Measurements from ENCODE around the gene NFKB1. TPM values are rescaled to one million over a fixed set of nuclear protein-coding genes. Genes with fewer than 3 reads are reported as not detected.

Gene NFKB1
- total RNA-seq, 8 experiments from 2014 or later = 5.0 to 45.7 (median 10.2) TPM

- 85 to 100% (median 91%) methylated on average over 2 to 5 of the region's 5 CpGs for WGBS, 10 experiments
- H3K4me3 ChIP-seq = no peak overlapping the region
- no peak for ATAC-seq (replicated peaks in 6 of 8)
- H3K27ac ChIP-seq = no peak overlapping the region
- in situ Hi-C loops (cut with MboI; ENCODE audit: low pct_unique_long_range_greater_than_20kb in 2 of 9, low sequenced_read_pairs in 9 of 9, unreplicated experiment in 9 of 9) = no loop called here
- H3K4me1 ChIP-seq (replicated peaks in 1 of 2) = no peaks in the 10 kb centered on the region
These were observed 23.9 kb downstream of the NFKB1 start for GRCh38 chr4:102525097-102525496.

- H3K27ac ChIP-seq = no peak overlapping the region
- in situ Hi-C loops (cut with MboI; ENCODE audit: low pct_unique_long_range_greater_than_20kb in 2 of 9, low sequenced_read_pairs in 9 of 9, unreplicated experiment in 9 of 9) = no loop called here
- 88 to 100% (median 100%) methylated on average over 1 of the region's 1 CpG; no CpG with 5 or more reads in 2 of the 10 experiments for WGBS, 10 experiments
- H3K4me3 ChIP-seq = no peak overlapping the region
- no peaks in the 10 kb centered on the region for H3K4me1 ChIP-seq (replicated peaks in 1 of 2)
- ATAC-seq (replicated peaks in 6 of 8) = no peak
These were observed 24.3 kb downstream of the NFKB1 start for GRCh38 chr4:102525504-102525903.

GRCh38 chr4:102526532-102526931 is 25.4 kb downstream of the NFKB1 start:
- no peaks in the 10 kb centered on the region for H3K4me1 ChIP-seq (replicated peaks in 1 of 2)
- no peak overlapping the region for H3K27ac ChIP-seq
- no peak overlapping the region for H3K4me3 ChIP-seq
- in situ Hi-C loops (cut with MboI; ENCODE audit: low pct_unique_long_range_greater_than_20kb in 2 of 9, low sequenced_read_pairs in 9 of 9, unreplicated experiment in 9 of 9) = no loop called here
- WGBS, 10 experiments = 65 to 100% (median 88%) methylated on average over 1 to 4 of the region's 4 CpGs
- ATAC-seq (replicated peaks in 6 of 8) = no peak

GRCh38 chr4:102527695-102528283 is 26.6 kb downstream of the NFKB1 start:
- in situ Hi-C loops (cut with MboI; ENCODE audit: low pct_unique_long_range_greater_than_20kb in 2 of 9, low sequenced_read_pairs in 9 of 9, unreplicated experiment in 9 of 9) = no loop called here
- ATAC-seq (replicated peaks in 6 of 8) = peak in 2 of 8 experiments; percentile 25 to 58
- H3K4me1 ChIP-seq (replicated peaks in 1 of 2) = no peaks in the 10 kb centered on the region

GRCh38 chr4:102529977-102530376 is 28.8 kb downstream of the NFKB1 start:
- in situ Hi-C loops (cut with MboI; ENCODE audit: low pct_unique_long_range_greater_than_20kb in 2 of 9, low sequenced_read_pairs in 9 of 9, unreplicated experiment in 9 of 9) = no loop called here
- 10 to 88% (median 58%) methylated on average over 1 of the region's 1 CpG for WGBS, 10 experiments
- ATAC-seq (replicated peaks in 6 of 8) = no peak
- no peak overlapping the region for H3K27ac ChIP-seq
- H3K4me1 ChIP-seq (replicated peaks in 1 of 2) = no peaks in the 10 kb centered on the region
- no peak overlapping the region for H3K4me3 ChIP-seq

More at GRCh38 chr4:102527695-102528283, 26.6 kb downstream of the NFKB1 start:
- WGBS, 10 experiments = 69 to 89% (median 79%) methylated on average over 2 to 6 of the region's 7 CpGs
- Histone ChIP-seq H3K4me3 (no peak overlapping the region), H3K27ac (no peak overlapping the region)

GRCh38 chr4:102530986-102531385 is 29.8 kb downstream of the NFKB1 start:
- Histone ChIP-seq H3K4me1 (replicated peaks in 1 of 2) (no peaks in the 10 kb centered on the region), H3K4me3 (no peak overlapping the region), H3K27ac (no peak overlapping the region)
- ATAC-seq (replicated peaks in 6 of 8) = no peak
- WGBS, 10 experiments = 50 to 94% (median 83%) methylated on average over 1 to 2 of the region's 2 CpGs; no CpG with 5 or more reads in 1 of the 10 experiments
- in situ Hi-C loops (cut with MboI; ENCODE audit: low pct_unique_long_range_greater_than_20kb in 2 of 9, low sequenced_read_pairs in 9 of 9, unreplicated experiment in 9 of 9) = no loop called here

- H3K4me1 ChIP-seq (replicated peaks in 1 of 2) = no peaks in the 10 kb centered on the region
- 75 to 100% (median 100%) methylated on average over 1 of the region's 1 CpG; no CpG with 5 or more reads in 1 of the 10 experiments for WGBS, 10 experiments
- no peak overlapping the region for H3K27ac ChIP-seq
- in situ Hi-C loops (cut with MboI; ENCODE audit: low pct_unique_long_range_greater_than_20kb in 2 of 9, low sequenced_read_pairs in 9 of 9, unreplicated experiment in 9 of 9) = no loop called here
- no peak overlapping the region for H3K4me3 ChIP-seq
- no peak for ATAC-seq (replicated peaks in 6 of 8)
These were observed 30.3 kb downstream of the NFKB1 start for GRCh38 chr4:102531462-102531861.

GRCh38 chr4:102533348-102533747 is 32.2 kb downstream of the NFKB1 start:
- in situ Hi-C loops (cut with MboI; ENCODE audit: low pct_unique_long_range_greater_than_20kb in 2 of 9, low sequenced_read_pairs in 9 of 9, unreplicated experiment in 9 of 9) = no loop called here
- ATAC-seq (replicated peaks in 6 of 8) = no peak
- H3K27ac ChIP-seq = no peak overlapping the region
- no peak overlapping the region for H3K4me3 ChIP-seq
- 61 to 100% (median 94%) methylated on average over 2 to 4 of the region's 4 CpGs for WGBS, 10 experiments
- no peaks in the 10 kb centered on the region for H3K4me1 ChIP-seq (replicated peaks in 1 of 2)

GRCh38 chr4:102533904-102534303 is 32.7 kb downstream of the NFKB1 start:
- peak in 3 of 8 experiments; percentile 25 to 62 (median 32) for ATAC-seq (replicated peaks in 6 of 8)
- in situ Hi-C loops (cut with MboI; ENCODE audit: low pct_unique_long_range_greater_than_20kb in 2 of 9, low sequenced_read_pairs in 9 of 9, unreplicated experiment in 9 of 9) = no loop called here
- Histone ChIP-seq H3K4me1 (replicated peaks in 1 of 2) (no peaks in the 10 kb centered on the region), H3K27ac (no peak overlapping the region), H3K4me3 (no peak overlapping the region)
- 63 to 100% (median 95%) methylated on average over 1 to 2 of the region's 2 CpGs; no CpG with 5 or more reads in 2 of the 10 experiments for WGBS, 10 experiments

GRCh38 chr4:102534845-102535244 is 33.7 kb downstream of the NFKB1 start:
- no peak for ATAC-seq (replicated peaks in 6 of 8)
- no peak overlapping the region for H3K4me3 ChIP-seq
- WGBS, 10 experiments = 92 to 100% (median 100%) methylated on average over 2 of the region's 2 CpGs; no CpG with 5 or more reads in 6 of the 10 experiments
- in situ Hi-C loops (cut with MboI; ENCODE audit: low pct_unique_long_range_greater_than_20kb in 2 of 9, low sequenced_read_pairs in 9 of 9, unreplicated experiment in 9 of 9) = no loop called here
- H3K27ac ChIP-seq = no peak overlapping the region
- no peaks in the 10 kb centered on the region for H3K4me1 ChIP-seq (replicated peaks in 1 of 2)

- 38 to 96% (median 88%) methylated on average over 3 to 4 of the region's 4 CpGs for WGBS, 10 experiments
- Histone ChIP-seq H3K4me3 (no peak overlapping the region), H3K27ac (no peak overlapping the region), H3K4me1 (replicated peaks in 1 of 2) (no peaks in the 10 kb centered on the region)
- in situ Hi-C loops (cut with MboI; ENCODE audit: low pct_unique_long_range_greater_than_20kb in 2 of 9, low sequenced_read_pairs in 9 of 9, unreplicated experiment in 9 of 9) = no loop called here
- ATAC-seq (replicated peaks in 6 of 8) = peak in 2 of 8 experiments; percentile 73 to 79
These were observed 34.4 kb downstream of the NFKB1 start for GRCh38 chr4:102535398-102536082.

- no peak for ATAC-seq (replicated peaks in 6 of 8)
- H3K4me3 ChIP-seq = no peak overlapping the region
- 67 to 100% (median 87%) methylated on average over 1 to 3 of the region's 3 CpGs for WGBS, 10 experiments
- in situ Hi-C loops (cut with MboI; ENCODE audit: low pct_unique_long_range_greater_than_20kb in 2 of 9, low sequenced_read_pairs in 9 of 9, unreplicated experiment in 9 of 9) = no loop called here
- no peak overlapping the region for H3K27ac ChIP-seq
- no peaks in the 10 kb centered on the region for H3K4me1 ChIP-seq (replicated peaks in 1 of 2)
These were observed 35.6 kb downstream of the NFKB1 start for GRCh38 chr4:102536768-102537167.

- in situ Hi-C loops (cut with MboI; ENCODE audit: low pct_unique_long_range_greater_than_20kb in 2 of 9, low sequenced_read_pairs in 9 of 9, unreplicated experiment in 9 of 9) = no loop called here
- peak in 3 of 8 experiments; percentile 28 to 53 (median 38) for ATAC-seq (replicated peaks in 6 of 8)
These were observed 36.1 kb downstream of the NFKB1 start for GRCh38 chr4:102537269-102537668.

More at GRCh38 chr4:102537269-102537668, 36.1 kb downstream of the NFKB1 start:
- no peak overlapping the region for H3K27ac ChIP-seq
- no peaks in the 10 kb centered on the region for H3K4me1 ChIP-seq (replicated peaks in 1 of 2)
- 60 to 100% (median 96%) methylated on average over 1 to 2 of the region's 2 CpGs; no CpG with 5 or more reads in 2 of the 10 experiments for WGBS, 10 experiments
- H3K4me3 ChIP-seq = no peak overlapping the region
